ENCODE data around the gene PGPEP1.

The PGPEP1 gene

GRCh38 chr19:18417250-18418028, 77.0 kb downstream of the PGPEP1 start:
- DNase-seq (ENCODE audit: low spot score) (peak; percentile 63), FAIRE-seq (no peak)

GRCh38 chr19:18418029-18418482, 77.7 kb downstream of the PGPEP1 start:
- FAIRE-seq (no peak), DNase-seq (ENCODE audit: low spot score) (no peak)

GRCh38 chr19:18418483-18419194, 78.2 kb downstream of the PGPEP1 start:
- DNase-seq (ENCODE audit: low spot score) (no peak), FAIRE-seq (no peak)

GRCh38 chr19:18419195-18419698, 78.8 kb downstream of the PGPEP1 start, which contains the start of gene SSBP4:
TSS of gene SSBP4 (plus strand) at chr19:18419398. CDS start at chr19:18419649, 251 bp downstream.
- no peak for FAIRE-seq
- DNase-seq (ENCODE audit: low spot score): peak; percentile 54
